Measurements from ENCODE around the gene OCA2. TPM values are rescaled to one million over a fixed set of nuclear protein-coding genes. Genes with fewer than 3 reads are reported as not detected.

The OCA2 gene
- total RNA-seq, 1 experiment from 2014 or later: 0.57 TPM

DNA sequence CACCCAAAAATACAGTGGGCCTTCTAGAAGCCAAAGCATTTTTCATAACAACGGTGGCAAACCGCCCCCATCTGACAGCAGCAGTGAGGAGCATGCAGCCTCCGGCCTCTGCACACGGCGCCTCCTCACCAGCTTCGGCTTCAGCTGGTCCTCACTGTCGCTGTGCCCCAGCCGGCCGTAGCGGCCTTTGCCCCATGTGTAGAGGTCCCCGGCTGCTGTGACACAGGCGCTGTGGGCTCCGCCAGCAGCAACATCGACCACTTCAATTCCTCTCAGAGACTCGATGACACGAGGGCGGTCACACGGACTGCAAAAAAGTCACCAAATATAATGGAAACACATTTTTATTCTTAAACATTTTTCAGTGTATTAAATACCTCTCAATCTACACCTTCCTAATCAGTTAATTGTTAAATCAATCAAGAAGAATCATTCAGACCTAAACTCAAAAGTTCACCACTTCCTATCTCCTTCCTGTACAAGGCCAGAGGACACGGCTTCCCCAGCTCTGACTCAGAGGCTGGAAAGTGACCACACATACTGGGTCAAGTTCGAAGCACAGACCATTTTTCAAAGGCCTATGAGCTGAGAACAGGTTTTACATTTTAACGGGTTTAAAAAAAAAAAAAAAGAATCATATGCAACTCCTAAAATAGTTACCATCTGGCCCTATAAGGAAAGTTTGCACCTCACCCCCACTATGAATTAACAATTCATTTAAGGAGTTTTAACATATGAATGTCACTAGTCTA, 33.6 kb upstream of the OCA2 start:
- Histone ChIP-seq H3K4me3 (ENCODE audit: low read depth, low read length) (no peak overlapping the region), H3K4me1 (no peaks in the 10 kb centered on the region), H3K27me3 (replicated peaks; ENCODE audit: control insufficient read depth, insufficient read depth, low read length) (no peaks in the 10 kb centered on the region), H3K9me3 (no peaks in the 10 kb centered on the region), H3K36me3 (ENCODE audit: control insufficient read depth, insufficient read depth, low read length) (peaks cover 4% of the 10 kb centered on the region)
- ChIA-PET CTCF (no interaction called here), POLR2A (no interaction called here)
- no peaks in the 10 kb centered on the region for H3K27me3 Mint-ChIP-seq (ENCODE audit: insufficient read depth, unreplicated experiment)
- TF ChIP-seq, protein P1, sequence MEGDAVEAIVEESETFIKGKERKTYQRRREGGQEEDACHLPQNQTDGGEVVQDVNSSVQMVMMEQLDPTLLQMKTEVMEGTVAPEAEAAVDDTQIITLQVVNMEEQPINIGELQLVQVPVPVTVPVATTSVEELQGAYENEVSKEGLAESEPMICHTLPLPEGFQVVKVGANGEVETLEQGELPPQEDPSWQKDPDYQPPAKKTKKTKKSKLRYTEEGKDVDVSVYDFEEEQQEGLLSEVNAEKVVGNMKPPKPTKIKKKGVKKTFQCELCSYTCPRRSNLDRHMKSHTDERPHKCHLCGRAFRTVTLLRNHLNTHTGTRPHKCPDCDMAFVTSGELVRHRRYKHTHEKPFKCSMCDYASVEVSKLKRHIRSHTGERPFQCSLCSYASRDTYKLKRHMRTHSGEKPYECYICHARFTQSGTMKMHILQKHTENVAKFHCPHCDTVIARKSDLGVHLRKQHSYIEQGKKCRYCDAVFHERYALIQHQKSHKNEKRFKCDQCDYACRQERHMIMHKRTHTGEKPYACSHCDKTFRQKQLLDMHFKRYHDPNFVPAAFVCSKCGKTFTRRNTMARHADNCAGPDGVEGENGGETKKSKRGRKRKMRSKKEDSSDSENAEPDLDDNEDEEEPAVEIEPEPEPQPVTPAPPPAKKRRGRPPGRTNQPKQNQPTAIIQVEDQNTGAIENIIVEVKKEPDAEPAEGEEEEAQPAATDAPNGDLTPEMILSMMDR (IDR thresholded peaks at IDR 0.05; ENCODE audit: insufficient read depth in 1 of 2, low read depth in 1 of 2, low read length in 1 of 2, severe bottlenecking in 1 of 2, unreplicated experiment in 1 of 2): no peak
- BruUV-seq (replicated peaks): no TSS peak
- H3K9me3 Mint-ChIP-seq (ENCODE audit: unreplicated experiment): no peaks in the 10 kb centered on the region
- no peak for DNase-seq
- H3K27ac Mint-ChIP-seq (ENCODE audit: unreplicated experiment): no peak overlapping the region
- H3K4me3 Mint-ChIP-seq (ENCODE audit: unreplicated experiment): no peak overlapping the region
- intact Hi-C loops (cut with micrococcal nuclease; ENCODE audit: unreplicated experiment): no loop called here
- peaks cover 46% of the 10 kb centered on the region for H3K36me3 Mint-ChIP-seq (ENCODE audit: insufficient read depth, unreplicated experiment)
- no peaks in the 10 kb centered on the region for H3K4me1 Mint-ChIP-seq (ENCODE audit: low read depth, unreplicated experiment)

DNA sequence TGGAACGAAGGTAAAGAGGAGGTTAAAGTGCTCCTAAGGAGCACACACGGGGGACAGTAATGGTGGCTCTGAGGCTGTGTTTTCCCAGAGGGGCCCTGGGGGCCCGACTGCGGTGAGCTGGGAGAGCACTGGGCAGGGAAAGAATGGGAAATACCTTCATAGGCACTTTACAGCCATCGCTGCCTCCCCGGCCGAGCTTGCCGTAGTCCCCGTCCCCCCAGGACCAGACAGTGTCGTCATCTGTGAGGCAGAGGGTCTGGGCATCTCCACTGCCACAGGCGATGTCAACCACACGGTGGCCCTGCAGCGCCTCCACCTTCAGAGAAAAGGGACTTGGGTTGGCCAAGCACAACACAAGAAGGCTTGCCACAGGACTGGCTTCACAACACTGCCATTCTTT, 32.8 kb upstream of the OCA2 start:
- H3K27me3 ChIP-seq (replicated peaks; ENCODE audit: control insufficient read depth, insufficient read depth, low read length): no peaks in the 10 kb centered on the region
- no peaks in the 10 kb centered on the region for H3K4me1 ChIP-seq
- H3K27me3 Mint-ChIP-seq (ENCODE audit: insufficient read depth, unreplicated experiment): no peaks in the 10 kb centered on the region
- TF ChIP-seq, protein P1 (IDR thresholded peaks at IDR 0.05; ENCODE audit: insufficient read depth in 1 of 2, low read depth in 1 of 2, low read length in 1 of 2, severe bottlenecking in 1 of 2, unreplicated experiment in 1 of 2): no peak
- peaks cover 49% of the 10 kb centered on the region for H3K36me3 Mint-ChIP-seq (ENCODE audit: insufficient read depth, unreplicated experiment)
- H3K4me1 Mint-ChIP-seq (ENCODE audit: low read depth, unreplicated experiment): no peaks in the 10 kb centered on the region
- intact Hi-C loops (cut with micrococcal nuclease; ENCODE audit: unreplicated experiment): no loop called here
- no peak for DNase-seq
- H3K27ac Mint-ChIP-seq (ENCODE audit: unreplicated experiment): no peak overlapping the region
- CTCF ChIA-PET: no interaction called here
- H3K4me3 Mint-ChIP-seq (ENCODE audit: unreplicated experiment): no peak overlapping the region
- peaks cover 4% of the 10 kb centered on the region for H3K36me3 ChIP-seq (ENCODE audit: control insufficient read depth, insufficient read depth, low read length)
- H3K9me3 Mint-ChIP-seq (ENCODE audit: unreplicated experiment): no peaks in the 10 kb centered on the region
- H3K9me3 ChIP-seq: no peaks in the 10 kb centered on the region
- no TSS peak for BruUV-seq (replicated peaks)
- POLR2A ChIA-PET: no interaction called here
- H3K4me3 ChIP-seq (ENCODE audit: low read depth, low read length): no peak overlapping the region

DNA sequence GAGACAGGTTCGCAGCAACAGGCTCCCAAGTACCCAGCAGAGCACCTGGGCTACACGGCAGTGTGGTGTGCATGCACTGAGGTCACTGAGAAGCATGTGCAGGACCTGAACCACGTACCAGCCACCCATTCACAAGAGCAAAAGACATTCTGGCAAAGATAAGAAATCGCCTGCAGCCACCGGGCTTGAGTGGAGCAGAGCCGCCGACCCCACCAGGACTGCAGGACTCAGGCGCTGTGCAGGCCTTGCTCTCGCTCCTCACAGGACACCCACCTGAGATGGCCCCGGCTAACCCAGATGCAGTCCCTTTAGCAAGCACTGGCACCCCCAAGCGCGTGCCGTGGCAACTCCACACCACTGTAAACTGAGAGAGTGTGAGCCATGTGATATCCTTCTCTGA, 32.3 kb upstream of the OCA2 start:
- POLR2A ChIA-PET: no interaction called here
- Histone ChIP-seq H3K4me3 (ENCODE audit: low read depth, low read length) (no peak overlapping the region), H3K36me3 (ENCODE audit: control insufficient read depth, insufficient read depth, low read length) (peaks cover 4% of the 10 kb centered on the region), H3K4me1 (no peaks in the 10 kb centered on the region), H3K27me3 (replicated peaks; ENCODE audit: control insufficient read depth, insufficient read depth, low read length) (no peaks in the 10 kb centered on the region), H3K9me3 (no peaks in the 10 kb centered on the region)
- no peak overlapping the region for H3K4me3 Mint-ChIP-seq (ENCODE audit: unreplicated experiment)
- no TSS peak for BruUV-seq (replicated peaks)
- CTCF ChIA-PET: no interaction called here
- intact Hi-C loops (cut with micrococcal nuclease; ENCODE audit: unreplicated experiment): no loop called here
- peaks cover 45% of the 10 kb centered on the region for H3K36me3 Mint-ChIP-seq (ENCODE audit: insufficient read depth, unreplicated experiment)
- H3K9me3 Mint-ChIP-seq (ENCODE audit: unreplicated experiment): no peaks in the 10 kb centered on the region
- no peaks in the 10 kb centered on the region for H3K27me3 Mint-ChIP-seq (ENCODE audit: insufficient read depth, unreplicated experiment)
- DNase-seq: no peak
- TF ChIP-seq, protein P1 (IDR thresholded peaks at IDR 0.05; ENCODE audit: insufficient read depth in 1 of 2, low read depth in 1 of 2, low read length in 1 of 2, severe bottlenecking in 1 of 2, unreplicated experiment in 1 of 2): no peak
- H3K27ac Mint-ChIP-seq (ENCODE audit: unreplicated experiment): no peak overlapping the region
- H3K4me1 Mint-ChIP-seq (ENCODE audit: low read depth, unreplicated experiment): no peaks in the 10 kb centered on the region

Measured in Caco-2 (cell line).